ENCODE data around the gene GRIP1.
"Not testable (repeated sequence)": the region's sequence is repeated elsewhere in the genome, so short reads cannot be mapped to it uniquely, and the experiment has no call there.

Gene GRIP1

DNA sequence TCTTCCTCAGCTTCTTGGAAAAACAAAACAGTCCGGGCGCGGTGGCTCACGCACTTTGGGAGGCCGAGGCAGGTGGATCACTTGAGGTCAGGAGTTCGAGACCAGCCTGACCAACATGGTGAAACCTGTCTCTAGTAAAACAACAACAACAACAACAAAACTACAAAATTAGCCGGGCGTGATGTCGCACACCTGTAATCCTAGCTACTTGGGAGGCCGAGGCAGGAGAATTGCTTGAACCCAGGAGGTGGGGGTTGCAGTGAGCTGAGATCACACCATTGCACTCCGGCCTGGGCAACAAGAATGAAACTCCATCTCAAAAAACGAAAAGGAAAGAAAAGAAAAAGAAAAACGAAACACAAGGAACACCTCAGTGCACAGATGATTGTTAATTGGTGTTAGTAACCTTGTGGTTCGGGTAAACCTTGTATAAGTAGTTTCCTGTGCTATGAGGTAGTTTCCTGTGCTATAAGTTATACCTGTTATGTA, 375.5 kb downstream of the GRIP1 start:
- not testable (repeated sequence) for DNase-seq

DNA sequence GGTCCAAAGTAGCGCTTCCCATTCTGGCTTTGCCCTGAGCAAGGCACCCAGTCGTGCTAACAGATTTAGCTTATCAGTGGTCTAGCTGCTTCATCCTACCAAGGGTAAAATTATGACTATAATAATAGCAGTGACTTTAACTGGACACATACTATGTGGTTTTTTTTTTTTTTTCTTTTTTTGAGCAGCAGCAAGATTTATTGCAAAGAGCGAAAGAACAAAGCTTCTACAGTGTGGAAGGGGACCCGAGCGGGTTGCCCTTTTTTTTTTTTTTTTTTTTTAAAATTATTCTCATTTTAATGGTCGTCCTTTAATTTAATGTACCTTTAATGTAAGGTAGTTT, 376.1 kb downstream of the GRIP1 start:
- no peak for DNase-seq

DNA sequence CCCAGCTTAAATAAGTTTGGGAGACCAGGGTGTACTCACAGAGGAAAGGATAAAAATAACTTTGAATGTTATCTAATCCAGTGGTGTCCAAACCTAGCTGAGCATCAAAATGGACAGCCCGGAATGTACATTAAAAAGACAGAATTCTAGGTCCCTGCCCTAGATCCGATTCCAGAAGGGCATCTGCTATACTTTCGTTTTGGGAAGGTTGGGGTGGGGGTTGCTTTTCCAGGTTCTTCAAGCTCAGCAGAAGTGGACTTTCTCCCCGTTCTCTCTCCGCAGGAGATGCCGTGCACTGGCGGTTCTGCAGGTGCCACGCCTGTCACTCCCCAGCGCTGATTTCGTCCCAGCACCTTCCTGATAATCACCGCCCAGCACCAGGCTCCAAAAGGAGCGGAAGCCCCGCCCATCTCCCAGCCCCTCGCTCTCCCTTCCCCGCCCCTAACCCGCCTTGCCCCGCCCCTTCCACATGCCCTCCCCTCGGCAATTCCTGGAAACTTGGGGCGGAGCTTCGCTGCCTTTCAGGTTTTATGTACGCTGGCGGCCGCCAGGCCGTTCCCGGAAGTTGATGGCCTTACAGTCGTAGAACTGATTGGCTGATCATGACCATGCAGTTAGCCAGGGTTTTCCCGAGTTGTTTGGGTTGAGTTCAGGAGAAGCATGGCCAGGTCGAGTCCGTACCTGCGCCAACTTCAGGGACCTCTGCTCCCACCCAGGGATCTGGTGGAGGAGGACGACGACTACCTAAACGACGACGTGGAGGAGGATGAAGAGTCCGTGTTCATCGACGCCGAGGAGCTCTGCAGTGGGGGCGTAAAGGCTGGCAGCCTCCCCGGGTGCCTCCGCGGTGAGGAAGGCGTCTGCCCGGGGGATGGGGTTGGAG, 376.7 kb downstream of the GRIP1 start, which contains the start of gene HELB:
Gene HELB (plus strand): TSS at position 550 of the 883 bp plus-strand sequence. CDS start 111 bp downstream, at position 661.
- DNase-seq: peak; percentile 97

DNA sequence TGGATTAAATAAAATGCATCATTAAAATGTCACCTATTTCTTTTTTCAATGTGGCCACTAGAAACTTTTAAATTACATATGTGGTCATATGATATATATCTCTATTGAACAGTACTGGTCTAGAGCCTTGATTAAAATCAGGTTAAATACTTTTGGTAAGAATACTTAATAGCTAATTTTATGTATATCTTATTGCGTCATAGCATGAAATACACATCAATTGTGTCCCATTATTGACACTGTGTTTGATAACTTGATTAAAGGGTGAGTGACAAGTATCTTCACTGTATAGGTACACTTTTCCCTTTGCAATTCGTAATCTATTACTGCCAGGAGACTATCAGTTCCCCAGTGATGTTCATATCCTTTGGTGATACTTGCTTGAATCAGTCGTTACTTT, 381.0 kb downstream of the GRIP1 start:
- DNase-seq: no peak

Data from EL (cell line).